ENCODE data around the gene RRH.

- TF ChIP-seq CTCF (IDR thresholded peaks at IDR 0.05): no peak
- no peak for TF ChIP-seq ZFX (IDR thresholded peaks at IDR 0.05; ENCODE audit: borderline replicate concordance)
Measured at GRCh38 chr4:109848501-109848900, 20.7 kb downstream of the RRH start.
